Pancreas (tissue), 10 donors: ENCODE results near the gene VPS51. TPM values are rescaled to one million over a fixed set of nuclear protein-coding genes. Genes with fewer than 3 reads are reported as not detected.

ENCODE experiments used
- ATAC-seq, 4 donors: fragments of 200-7000 bp; cut with Tn5 transposase; one replicate each; pipeline versions ENCODE4 v1.8.0 to v1.9.1; 2020; ENCODE audit warnings: mild to moderate bottlenecking in 4 of 4, moderate library complexity in 4 of 4
- DNase-seq, 6 donors: peaks; one replicate each; pipeline ENCODE4 v3.0.0-alpha.2; 2020
- FAIRE-seq: peaks from 2 replicates; lab custom pipeline; 2012; peaks lifted over from hg19 to GRCh38; lab: Jason Lieb, UNC
- H3K27ac ChIP-seq, 4 donors: fragments of 200-600 bp; sonication (generic); 1 replicate in 3 of 4; 2 replicates in 1 of 4; pipeline versions ENCODE4 v1.5.0 to v1.8.0; 2020
- H3K27me3 ChIP-seq, 4 donors: fragments of 200-600 bp; one replicate each; pipeline ENCODE4 v1.8.0; 2021
- H3K36me3 ChIP-seq, 3 donors: fragments of 200-600 bp; sonication (generic) in 1 of 3; one replicate each; pipeline versions ENCODE4 v1.5.0 to v1.8.0; 2020 to 2021
- H3K4me1 ChIP-seq, 3 donors: fragments of 200-600 bp; one replicate each; pipeline ENCODE4 v1.8.0; 2021
- H3K4me3 ChIP-seq, 4 donors: fragments of 200-600 bp; sonication (generic) in 2 of 4; one replicate each; pipeline versions ENCODE4 v1.5.0 to v1.8.0; 2020 to 2021
- H3K9me3 ChIP-seq, 4 donors: fragments of 200-600 bp; one replicate each; pipeline ENCODE4 v1.8.0; 2021
- WGBS, 2 donors: extraction: QIAGEN DNeasy Blood & Tissue Kit; methylation state at CpG; one replicate each; pipeline ENCODE4 v1.1.7; 2013; 5-methylcytosine and 5-hydroxymethylcytosine counted together
- intact Hi-C, 3 donors: fragments of 100-400 bp; cut with DNase I; formaldehyde crosslinking; loops; one replicate each; pipeline versions ENCODE4 v1.11.1 to v1.14.2; 2022
- microRNA-seq, 2 donors: library from miRNA; unstranded; fragments of <30 nt; microRNA quantifications; one replicate each; pipeline versions ENCODE4 to v1.1.0, GENCODE V29; 2019 to 2020
- polyA plus RNA-seq, 2 donors: library from polyadenylated mRNA; stranded (reverse); fragments of 200-250 nt; gene quantifications; one replicate each; pipeline ENCODE4 v1.2.3, GENCODE V29; 2013
- total RNA-seq, 6 donors: library from RNA; stranded (reverse); fragmentation: NEBNext Ultra II Directional in 4 of 6; extraction: Animal tissue kit (Norgen Biotek cat#: 25700) in 4 of 6; gene quantifications; one replicate each; pipeline versions ENCODE4 v1.2.1 to v1.2.4, GENCODE V29; 2021 to 2023
- TF ChIP-seq, protein P1 (sequence below), 4 donors: fragments of 200-600 bp; sonication (generic) in 3 of 4; IDR thresholded peaks; one replicate each; pipeline versions ENCODE4 v1.5.0 to v1.8.0; 2021; ENCODE audit warnings: antibody characterized with exemption in 4 of 4
- donor health status: healthy with polysubstance abuse.
- donor health status: DM: no; HTN: no; CAD: no; lungs with moderate emphysema.
- donor health status: DM: no; HTN: no; CAD: no.
- donor health status: control.
- donor health status: control.
- donor health status: Bipolar disorder and iron deficiency.
- donor health status: DM: yes; HTN: yes; CAD: no.
- donor health status: DM: no; HTN: no; CAD: no.
- donor health status: DM: no; HTN: no; CAD: no.
- donor health status: DM: yes; HTN: yes; CAD: no.

Gene VPS51
- total and polyA plus RNA-seq, 8 donors, result 85.4 to 179 (median 130) TPM

DNA sequence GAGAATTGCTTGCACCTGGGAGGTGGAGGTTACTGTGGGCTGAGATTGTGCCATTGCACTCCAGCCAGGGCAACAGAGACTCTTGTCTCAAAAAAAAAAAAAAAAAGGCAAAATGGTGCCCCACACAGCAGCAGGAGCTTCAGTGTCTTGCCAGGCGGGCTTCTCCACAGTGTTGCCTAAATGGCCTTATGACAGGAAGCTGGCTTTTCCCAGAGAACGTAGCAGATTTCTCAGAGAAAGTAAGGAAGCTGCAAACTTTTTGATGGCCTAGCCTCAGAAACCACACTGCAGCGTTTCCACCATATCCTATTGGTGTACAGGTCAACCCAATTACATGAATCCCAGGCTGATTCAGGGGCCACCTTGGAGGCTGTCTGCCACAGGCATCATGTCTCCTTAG lies 61.3 kb downstream of the VPS51 start:
- TF ChIP-seq, protein P1, sequence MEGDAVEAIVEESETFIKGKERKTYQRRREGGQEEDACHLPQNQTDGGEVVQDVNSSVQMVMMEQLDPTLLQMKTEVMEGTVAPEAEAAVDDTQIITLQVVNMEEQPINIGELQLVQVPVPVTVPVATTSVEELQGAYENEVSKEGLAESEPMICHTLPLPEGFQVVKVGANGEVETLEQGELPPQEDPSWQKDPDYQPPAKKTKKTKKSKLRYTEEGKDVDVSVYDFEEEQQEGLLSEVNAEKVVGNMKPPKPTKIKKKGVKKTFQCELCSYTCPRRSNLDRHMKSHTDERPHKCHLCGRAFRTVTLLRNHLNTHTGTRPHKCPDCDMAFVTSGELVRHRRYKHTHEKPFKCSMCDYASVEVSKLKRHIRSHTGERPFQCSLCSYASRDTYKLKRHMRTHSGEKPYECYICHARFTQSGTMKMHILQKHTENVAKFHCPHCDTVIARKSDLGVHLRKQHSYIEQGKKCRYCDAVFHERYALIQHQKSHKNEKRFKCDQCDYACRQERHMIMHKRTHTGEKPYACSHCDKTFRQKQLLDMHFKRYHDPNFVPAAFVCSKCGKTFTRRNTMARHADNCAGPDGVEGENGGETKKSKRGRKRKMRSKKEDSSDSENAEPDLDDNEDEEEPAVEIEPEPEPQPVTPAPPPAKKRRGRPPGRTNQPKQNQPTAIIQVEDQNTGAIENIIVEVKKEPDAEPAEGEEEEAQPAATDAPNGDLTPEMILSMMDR (IDR thresholded peaks at IDR 0.05), result no peak
- intact Hi-C loops, result no loop called here
- H3K27ac ChIP-seq, result no peak overlapping the region
- FAIRE-seq, result no peak
- H3K36me3 ChIP-seq, result no peaks in the 10 kb centered on the region
- ATAC-seq, result no peak
- WGBS, 2 donors, result 74 to 77% methylated on average over 3 of the region's 3 CpGs
- H3K4me3 ChIP-seq, result no peak overlapping the region
- no peak for DNase-seq
- no peaks in the 10 kb centered on the region for H3K27me3 ChIP-seq
- no peaks in the 10 kb centered on the region for H3K9me3 ChIP-seq
- H3K4me1 ChIP-seq, result no peaks in the 10 kb centered on the region

DNA sequence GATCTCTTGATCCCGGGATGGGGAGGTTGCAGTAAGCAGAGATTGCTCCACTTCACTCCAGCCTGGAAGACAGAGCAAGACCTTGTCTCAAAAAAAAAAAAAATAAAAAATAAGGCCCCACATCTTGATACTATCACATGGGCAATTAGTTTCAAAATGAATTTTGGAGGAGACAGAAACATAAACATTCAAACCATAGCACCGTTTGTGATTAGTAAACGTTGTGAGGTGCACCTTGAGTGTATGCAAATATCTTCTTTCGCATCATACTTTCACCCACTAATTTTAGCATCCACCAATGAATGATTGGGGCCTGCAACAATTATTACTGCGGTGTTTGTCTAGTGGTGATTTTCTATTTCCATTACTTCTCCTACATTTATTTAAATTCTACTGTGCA lies 63.0 kb downstream of the VPS51 start:
- FAIRE-seq (no peak), ATAC-seq (no peak), DNase-seq (no peak)
- Histone ChIP-seq H3K27ac (no peak overlapping the region), H3K36me3 (no peaks in the 10 kb centered on the region), H3K9me3 (no peaks in the 10 kb centered on the region), H3K27me3 (no peaks in the 10 kb centered on the region), H3K4me1 (no peaks in the 10 kb centered on the region), H3K4me3 (no peak overlapping the region)
- TF ChIP-seq, protein P1 (IDR thresholded peaks at IDR 0.05), result no peak
- 69 to 72% methylated on average over 5 of the region's 5 CpGs for WGBS, 2 donors
- intact Hi-C loops, result no loop called here

DNA sequence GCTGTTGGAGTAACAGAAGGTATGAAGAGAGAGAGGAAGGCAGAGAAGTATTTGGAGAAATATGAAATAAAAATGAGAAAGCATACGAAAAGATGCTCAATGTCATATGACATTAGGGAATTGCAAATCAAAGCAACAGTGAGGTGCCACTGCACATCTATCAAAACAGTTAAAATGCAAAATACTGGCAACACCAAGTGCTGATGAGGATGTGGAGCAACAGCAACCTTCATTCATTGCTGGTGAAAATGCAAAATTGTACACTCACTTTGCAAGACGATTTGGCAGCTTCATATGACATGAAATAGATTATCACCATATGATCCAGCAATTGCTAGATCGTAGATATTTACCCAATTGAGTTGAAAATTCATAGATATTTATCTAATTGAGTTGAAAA lies 64.6 kb downstream of the VPS51 start:
- FAIRE-seq (no peak), DNase-seq (no peak), ATAC-seq (no peak)
- Histone ChIP-seq H3K27ac (no peak overlapping the region), H3K36me3 (no peaks in the 10 kb centered on the region), H3K27me3 (no peaks in the 10 kb centered on the region), H3K4me3 (no peak overlapping the region), H3K4me1 (no peaks in the 10 kb centered on the region), H3K9me3 (no peaks in the 10 kb centered on the region)
- TF ChIP-seq, protein P1 (IDR thresholded peaks at IDR 0.05), result no peak
- intact Hi-C loops, result no loop called here
- WGBS, 2 donors, result 67 to 75% methylated on average over 3 of the region's 3 CpGs

Small RNAs within 50 kb of the gene (microRNA-seq; reads per million reads assigned to microRNA genes)
- gene MIR6751, result 0 to 0.29 reads per million in 2 donors

Other genes starting within 250 kb of the VPS51 start
- 10 to 100 TPM; 13.8 to 22.1 (median 17.9) TPM for gene EHD1, start 217.6 kb upstream of the VPS51 start, total RNA-seq
- 10 to 100 TPM; 10.1 to 10.6 TPM for gene EHD1, start 217.6 kb upstream of the VPS51 start, polyA plus RNA-seq
- gene ATG2A, start 179.0 kb upstream of the VPS51 start, total RNA-seq, result 10 to 100 TPM; 13.3 to 18.4 (median 15.5) TPM
- gene ATG2A, start 179.0 kb upstream of the VPS51 start, polyA plus RNA-seq, result 10 to 100 TPM; 33.1 to 34.1 TPM
- gene PPP2R5B, start 171.5 kb upstream of the VPS51 start, total RNA-seq, result 10 to 100 TPM in 4 of 6 donors, 1 to 10 TPM in 2; 6.3 to 14.1 (median 10.7) TPM
- 10 to 100 TPM; 21.8 to 24.2 TPM for gene PPP2R5B, start 171.5 kb upstream of the VPS51 start, polyA plus RNA-seq
- 10 to 100 TPM in 5 of 6 donors, 1 to 10 TPM in 1; 9.5 to 16.3 (median 14.2) TPM for gene GPHA2, start 160.3 kb upstream of the VPS51 start, total RNA-seq
- gene GPHA2, start 160.3 kb upstream of the VPS51 start, polyA plus RNA-seq, result 1 to 10 TPM; 4.2 to 5.1 TPM
- gene MAJIN, start 124.1 kb upstream of the VPS51 start, total RNA-seq, result under 1 TPM in 3 of 6 donors, not detected in 3; 0.14 to 0.47 (median 0.26) TPM
- gene MAJIN, start 124.1 kb upstream of the VPS51 start, polyA plus RNA-seq, result under 1 TPM; 0.19 to 0.27 TPM
- gene BATF2, start 99.2 kb upstream of the VPS51 start, total RNA-seq, result 1 to 10 TPM; 5.3 to 6.5 (median 5.7) TPM
- 1 to 10 TPM; 4.0 to 4.8 TPM for gene BATF2, start 99.2 kb upstream of the VPS51 start, polyA plus RNA-seq
- 10 to 100 TPM; 27.8 to 47.0 (median 31.7) TPM for gene ARL2, start 82.1 kb upstream of the VPS51 start, total RNA-seq
- gene ARL2, start 82.1 kb upstream of the VPS51 start, polyA plus RNA-seq, result 10 to 100 TPM; 60.0 to 79.1 TPM
- gene SNX15, start 68.8 kb upstream of the VPS51 start, total RNA-seq, result 10 to 100 TPM in 3 of 6 donors, 1 to 10 TPM in 3; 8.7 to 18.3 (median 9.9) TPM
- 10 to 100 TPM; 10.5 to 13.8 TPM for gene SNX15, start 68.8 kb upstream of the VPS51 start, polyA plus RNA-seq
- gene SAC3D1, start 55.0 kb upstream of the VPS51 start, total RNA-seq, result 1 to 10 TPM; 3.5 to 5.5 (median 4.4) TPM
- 1 to 10 TPM; 4.9 to 7.3 TPM for gene SAC3D1, start 55.0 kb upstream of the VPS51 start, polyA plus RNA-seq
- gene NAALADL1, start 37.7 kb upstream of the VPS51 start, total RNA-seq, result 1 to 10 TPM in 4 of 6 donors, under 1 TPM in 2; 0.51 to 2.7 (median 1.0) TPM
- gene NAALADL1, start 37.7 kb upstream of the VPS51 start, polyA plus RNA-seq, result 1 to 10 TPM; 4.7 to 7.6 TPM
- gene CDCA5, start 12.2 kb upstream of the VPS51 start, total RNA-seq, result 1 to 10 TPM in 1 of 6 donors, under 1 TPM in 5; 0.08 to 1.2 (median 0.50) TPM
- gene CDCA5, start 12.2 kb upstream of the VPS51 start, polyA plus RNA-seq, result under 1 TPM; 0.27 to 0.38 TPM
- 10 to 100 TPM; 15.2 to 19.6 (median 16.6) TPM for gene ZFPL1, start 12.0 kb upstream of the VPS51 start, total RNA-seq
- 10 to 100 TPM; 43.0 to 52.1 TPM for gene ZFPL1, start 12.0 kb upstream of the VPS51 start, polyA plus RNA-seq
- gene TM7SF2, start 15.7 kb downstream of the VPS51 start, total RNA-seq, result 100 to 1,000 TPM in 1 of 6 donors, 10 to 100 TPM in 5; 12.8 to 176 (median 43.4) TPM
- 100 to 1,000 TPM in 1 of 2 donors, 10 to 100 TPM in 1; 76.8 to 203 TPM for gene TM7SF2, start 15.7 kb downstream of the VPS51 start, polyA plus RNA-seq
- gene ZNHIT2, start 21.5 kb downstream of the VPS51 start, total RNA-seq, result 10 to 100 TPM in 1 of 6 donors, 1 to 10 TPM in 5; 4.3 to 11.7 (median 7.1) TPM
- 10 to 100 TPM; 14.0 to 17.8 TPM for gene ZNHIT2, start 21.5 kb downstream of the VPS51 start, polyA plus RNA-seq
- gene FAU, start 25.9 kb downstream of the VPS51 start, total RNA-seq, result 100 to 1,000 TPM; 493 to 810 (median 529) TPM
- 100 to 1,000 TPM; 530 to 652 TPM for gene FAU, start 25.9 kb downstream of the VPS51 start, polyA plus RNA-seq
- gene MRPL49, start 26.1 kb downstream of the VPS51 start, total RNA-seq, result 10 to 100 TPM; 13.9 to 31.2 (median 21.4) TPM
- 10 to 100 TPM; 10.3 to 30.3 TPM for gene MRPL49, start 26.1 kb downstream of the VPS51 start, polyA plus RNA-seq
- gene SYVN1, start 38.3 kb downstream of the VPS51 start, total RNA-seq, result 10 to 100 TPM; 47.5 to 98.2 (median 66.3) TPM
- 10 to 100 TPM; 63.4 to 64.8 TPM for gene SYVN1, start 38.3 kb downstream of the VPS51 start, polyA plus RNA-seq
- gene SPDYC, start 74.0 kb downstream of the VPS51 start, total RNA-seq, result not detected
- under 1 TPM in 1 of 2 donors, not detected in 1; 0.14 TPM for gene SPDYC, start 74.0 kb downstream of the VPS51 start, polyA plus RNA-seq
- 100 to 1,000 TPM; 103 to 139 (median 107) TPM for gene CAPN1, start 85.7 kb downstream of the VPS51 start, total RNA-seq
- 100 to 1,000 TPM; 111 to 144 TPM for gene CAPN1, start 85.7 kb downstream of the VPS51 start, polyA plus RNA-seq
- 1 to 10 TPM; 3.1 to 6.4 (median 4.6) TPM for gene POLA2, start 165.7 kb downstream of the VPS51 start, total RNA-seq
- gene POLA2, start 165.7 kb downstream of the VPS51 start, polyA plus RNA-seq, result 1 to 10 TPM; 6.8 to 7.5 TPM
- gene CDC42EP2, start 218.7 kb downstream of the VPS51 start, total RNA-seq, result 1 to 10 TPM; 2.4 to 7.9 (median 2.7) TPM
- gene CDC42EP2, start 218.7 kb downstream of the VPS51 start, polyA plus RNA-seq, result 1 to 10 TPM; 4.8 to 6.8 TPM
- gene DPF2, start 237.6 kb downstream of the VPS51 start, total RNA-seq, result 10 to 100 TPM; 16.6 to 28.0 (median 21.5) TPM
- gene DPF2, start 237.6 kb downstream of the VPS51 start, polyA plus RNA-seq, result 10 to 100 TPM; 11.7 to 19.6 TPM